Endothelial cell (in vitro differentiated cells): ENCODE data around the gene PRKG1. TPM values are rescaled to one million over a fixed set of nuclear protein-coding genes. Genes with fewer than 3 reads are reported as not detected.

ENCODE experiments used
- DNase-seq: peaks from one replicate; pipeline ENCODE4 v3.0.0; 2021; ENCODE audit warnings: low spot score
- H3K27ac Mint-ChIP-seq: one replicate; pipeline ENCODE4 v1.8.0; 2021; ENCODE audit warnings: mixed read lengths, inconsistent platforms; ENCODE audit not compliant: unreplicated experiment
- H3K27me3 Mint-ChIP-seq: one replicate; pipeline ENCODE4 v1.8.0; 2021; ENCODE audit warnings: mild to moderate bottlenecking, moderate library complexity, mixed read lengths, inconsistent platforms; ENCODE audit not compliant: unreplicated experiment
- H3K36me3 Mint-ChIP-seq: one replicate; pipeline ENCODE4 v1.8.0; 2021; ENCODE audit warnings: mild to moderate bottlenecking, low read depth, mixed read lengths, inconsistent platforms; ENCODE audit not compliant: unreplicated experiment
- H3K4me1 Mint-ChIP-seq: one replicate; pipeline ENCODE4 v1.8.0; 2021; ENCODE audit warnings: mild to moderate bottlenecking, mixed read lengths, inconsistent platforms; ENCODE audit not compliant: unreplicated experiment
- H3K4me3 Mint-ChIP-seq: one replicate; pipeline ENCODE4 v1.8.0; 2021; ENCODE audit warnings: mild to moderate bottlenecking, mixed read lengths, inconsistent platforms; ENCODE audit not compliant: unreplicated experiment
- H3K9me3 Mint-ChIP-seq: one replicate; pipeline ENCODE4 v1.8.0; 2021; ENCODE audit warnings: mixed read lengths, inconsistent platforms; ENCODE audit not compliant: unreplicated experiment
- CTCF ChIP-seq: fragments of 200-600 bp; sonication (generic); IDR thresholded peaks from one replicate; pipeline ENCODE4 v1.5.0; 2021; ENCODE audit warnings: antibody characterized with exemption; ENCODE audit not compliant: unreplicated experiment
- total RNA-seq: library from RNA; stranded (reverse); fragmentation: NEBNext Ultra II Directional; extraction: Animal tissue kit (Norgen Biotek cat#: 25700); gene quantifications from one replicate; pipeline ENCODE4 v1.2.1, GENCODE V29; 2021; ENCODE audit not compliant: unreplicated experiment

PRKG1 gene
- total RNA-seq, 1 donor from 2014 or later, result 10.7 TPM

- H3K36me3 Mint-ChIP-seq, result no peaks in the 10 kb centered on the region
- H3K4me3 Mint-ChIP-seq, result no peak overlapping the region
- H3K27ac Mint-ChIP-seq, result no peak overlapping the region
- no peaks in the 10 kb centered on the region for H3K4me1 Mint-ChIP-seq
- H3K9me3 Mint-ChIP-seq, result no peaks in the 10 kb centered on the region
- no peaks in the 10 kb centered on the region for H3K27me3 Mint-ChIP-seq
- no peak for DNase-seq
- TF ChIP-seq CTCF, result no peak
Observed at GRCh38 chr10:51651063-51651462, 576.8 kb downstream of the PRKG1 start.

GRCh38 chr10:51653025-51653424 lies 578.7 kb downstream of the PRKG1 start:
- no peak overlapping the region for H3K27ac Mint-ChIP-seq
- no peaks in the 10 kb centered on the region for H3K27me3 Mint-ChIP-seq
- TF ChIP-seq CTCF, result no peak
- H3K4me1 Mint-ChIP-seq, result no peaks in the 10 kb centered on the region
- H3K4me3 Mint-ChIP-seq, result no peak overlapping the region
- DNase-seq, result no peak
- H3K36me3 Mint-ChIP-seq, result no peaks in the 10 kb centered on the region
- no peaks in the 10 kb centered on the region for H3K9me3 Mint-ChIP-seq

GRCh38 chr10:51654918-51655317 lies 580.6 kb downstream of the PRKG1 start:
- Mint-ChIP-seq H3K9me3 (no peaks in the 10 kb centered on the region), H3K4me3 (no peak overlapping the region), H3K36me3 (no peaks in the 10 kb centered on the region), H3K27me3 (peaks cover 1% of the 10 kb centered on the region), H3K27ac (no peak overlapping the region), H3K4me1 (no peaks in the 10 kb centered on the region)
- DNase-seq, result no peak
- no peak for TF ChIP-seq CTCF

GRCh38 chr10:51656503-51656902 lies 582.2 kb downstream of the PRKG1 start:
- Mint-ChIP-seq H3K27ac (no peak overlapping the region), H3K9me3 (no peaks in the 10 kb centered on the region), H3K36me3 (no peaks in the 10 kb centered on the region), H3K27me3 (peaks cover 1% of the 10 kb centered on the region), H3K4me3 (no peak overlapping the region), H3K4me1 (no peaks in the 10 kb centered on the region)
- no peak for DNase-seq
- TF ChIP-seq CTCF, result no peak

GRCh38 chr10:51658000-51658399 lies 583.7 kb downstream of the PRKG1 start:
- no peak for DNase-seq
- Mint-ChIP-seq H3K27me3 (peaks cover 1% of the 10 kb centered on the region), H3K27ac (no peak overlapping the region), H3K9me3 (no peaks in the 10 kb centered on the region), H3K4me3 (no peak overlapping the region), H3K4me1 (no peaks in the 10 kb centered on the region), H3K36me3 (no peaks in the 10 kb centered on the region)
- TF ChIP-seq CTCF, result no peak
